Kidney (tissue), 14 donors: ENCODE measurements around the gene SULT1C4. TPM values are rescaled to one million over a fixed set of nuclear protein-coding genes. Genes with fewer than 3 reads are reported as not detected.

Experiments
- DNase-seq, 5 donors: peaks; one replicate each; pipeline ENCODE4 v3.0.0-alpha.2; 2013 to 2020
- FAIRE-seq: peaks from 2 replicates; lab custom pipeline; 2012; peaks lifted over from hg19 to GRCh38; lab: Jason Lieb, UNC
- H3K27ac ChIP-seq, 2 donors: one replicate each; pipeline ENCODE4 v1.7.0; 2013; ENCODE audit warnings: low read depth in 2 of 2, low read length in 2 of 2, inconsistent platforms in 1 of 2
- H3K27me3 ChIP-seq: one replicate; pipeline ENCODE4 v1.7.1; 2013; ENCODE audit warnings: low read length, inconsistent platforms; ENCODE audit not compliant: control insufficient read depth, insufficient read depth
- H3K36me3 ChIP-seq, 3 donors: one replicate each; pipeline versions ENCODE4 v1.7.0 to v1.7.1; 2013; ENCODE audit warnings: low read length in 3 of 3, control low read depth in 1 of 3, inconsistent platforms in 1 of 3; ENCODE audit not compliant: insufficient read depth in 3 of 3, control insufficient read depth in 2 of 3
- H3K4me1 ChIP-seq, 3 donors: one replicate each; pipeline versions ENCODE4 v1.7.0 to v1.7.1; 2013; ENCODE audit warnings: low read length in 3 of 3, inconsistent platforms in 1 of 3, low read depth in 1 of 3; ENCODE audit not compliant: control insufficient read depth in 2 of 3, insufficient read depth in 2 of 3
- H3K4me3 ChIP-seq, 3 donors: one replicate each; pipeline versions ENCODE4 v1.7.0 to v1.8.1; 2013; ENCODE audit warnings: low read length in 3 of 3, control low read depth in 1 of 3, inconsistent platforms in 1 of 3
- H3K9ac ChIP-seq, 3 donors: one replicate each; pipeline versions ENCODE4 v1.7.0 to v1.7.1; 2013; ENCODE audit warnings: low read length in 3 of 3, control low read depth in 1 of 3, inconsistent platforms in 1 of 3
- H3K9me3 ChIP-seq, 3 donors: one replicate each; pipeline versions ENCODE4 v1.7.0 to v1.7.1; 2013; ENCODE audit warnings: low read length in 3 of 3, control low read depth in 1 of 3, inconsistent platforms in 1 of 3; ENCODE audit not compliant: control insufficient read depth in 2 of 3, insufficient read depth in 1 of 3
- CTCF ChIP-seq: IDR thresholded peaks from 3 replicates; pipeline ENCODE4 v1.5.1; 2012; ENCODE audit warnings: mild to moderate bottlenecking, moderate library complexity, borderline replicate concordance; ENCODE audit not compliant: insufficient read depth; ENCODE audit errors: extremely low read depth
- intact Hi-C: fragments of 100-400 bp; cut with DNase I; formaldehyde crosslinking; loops from one replicate; pipeline ENCODE4 v1.11.1; 2022
- polyA plus RNA-seq: library from polyadenylated mRNA; stranded (reverse); fragments of 350-450 nt; fragmentation: Illumina TruSeq; extraction: RNeasy Lipid Tissue Mini Kit (QIAGEN cat#74804); gene quantifications from one replicate; pipeline ENCODE4 v1.2.3, GENCODE V29; 2014; ENCODE audit warnings: low read depth, low replicate concordance; ENCODE audit not compliant: insufficient read depth
- total RNA-seq: library from RNA; stranded (reverse); fragmentation: NEBNext Ultra II Directional; extraction: Animal tissue kit (Norgen Biotek cat#: 25700); gene quantifications from one replicate; pipeline ENCODE4 v1.2.1, GENCODE V29; 2021
- donor health status: control.
- donor health status: control.
- donor health status: control.
- donor health status: control.
- donor health status: control.
- donor health status: DM: yes; HTN: yes; CAD: no.
- donor health status: Normal renal cell carcinoma (clear cell type).

The SULT1C4 gene
- total and polyA plus RNA-seq, 2 donors from 2014 or later, result 7.1 to 24.7 TPM

DNA sequence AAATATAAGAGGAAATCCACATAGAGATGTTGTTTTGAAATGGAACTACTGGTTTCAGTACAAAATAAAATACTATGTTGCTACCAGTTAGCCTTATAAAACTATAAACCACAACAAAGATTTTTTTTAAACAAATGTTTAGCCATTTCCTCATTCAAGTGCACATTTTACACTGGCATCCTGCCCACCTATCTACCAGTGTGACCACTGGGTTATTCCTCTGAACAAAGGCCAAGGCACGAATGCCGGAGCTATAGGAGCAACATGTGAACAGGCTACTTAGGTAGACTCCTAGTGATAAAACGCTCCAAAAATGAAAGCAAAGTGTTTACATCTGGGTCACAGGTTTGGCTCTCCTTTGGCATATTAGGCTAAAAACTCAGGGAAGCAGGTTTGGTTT is 31.8 kb upstream of the SULT1C4 start:
- intact Hi-C loops, result no loop called here
- FAIRE-seq (no peak), DNase-seq (no peak)
- Histone ChIP-seq H3K9me3 (no peaks in the 10 kb centered on the region), H3K4me1 (no peaks in the 10 kb centered on the region), H3K36me3 (no peaks in the 10 kb centered on the region), H3K4me3 (no peak overlapping the region), H3K9ac (no peak overlapping the region), H3K27me3 (no peaks in the 10 kb centered on the region), H3K27ac (no peak overlapping the region)
- TF ChIP-seq CTCF, result no peak

- DNase-seq (no peak), FAIRE-seq (no peak)
- Histone ChIP-seq H3K27me3 (no peaks in the 10 kb centered on the region), H3K9me3 (no peaks in the 10 kb centered on the region), H3K9ac (no peak overlapping the region), H3K4me1 (no peaks in the 10 kb centered on the region), H3K4me3 (no peak overlapping the region), H3K27ac (no peak overlapping the region), H3K36me3 (no peaks in the 10 kb centered on the region)
- no peak for TF ChIP-seq CTCF
- intact Hi-C loops, result no loop called here
Measured at GRCh38 chr2:108346827-108347226, 30.9 kb upstream of the SULT1C4 start.

DNA sequence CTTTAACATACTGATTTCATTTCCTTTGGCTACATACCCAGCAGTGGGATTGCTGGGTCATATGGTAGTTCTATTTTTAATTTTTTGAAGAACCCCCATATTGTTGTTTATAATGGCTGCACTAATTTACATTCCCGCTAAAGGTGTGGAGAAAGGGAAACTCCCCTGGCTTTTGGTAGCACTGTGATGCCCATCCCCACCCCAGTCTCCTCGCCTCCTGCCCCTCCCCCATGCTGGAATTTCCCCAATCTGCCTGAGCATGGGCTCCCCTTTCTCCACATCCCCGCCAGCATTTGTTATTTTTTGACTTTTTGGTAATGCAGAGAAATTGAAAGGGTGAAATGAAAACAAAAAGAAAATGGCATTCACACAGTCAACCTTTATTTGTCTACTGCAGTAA is 30.0 kb upstream of the SULT1C4 start:
- Histone ChIP-seq H3K36me3 (no peaks in the 10 kb centered on the region), H3K27me3 (no peaks in the 10 kb centered on the region), H3K9me3 (no peaks in the 10 kb centered on the region), H3K4me3 (no peak overlapping the region), H3K27ac (no peak overlapping the region), H3K4me1 (no peaks in the 10 kb centered on the region), H3K9ac (no peak overlapping the region)
- no peak for FAIRE-seq
- no peak for DNase-seq
- intact Hi-C loops, result no loop called here
- TF ChIP-seq CTCF, result no peak
